Testis (tissue), 3 donors: ENCODE data around the gene PIBF1. TPM values are rescaled to one million over a fixed set of nuclear protein-coding genes. Genes with fewer than 3 reads are reported as not detected.

Experiments
- DNase-seq: peaks from one replicate; pipeline ENCODE4 v3.0.0-alpha.2; 2019
- H3K27ac ChIP-seq, 2 donors: fragments of 200-600 bp; sonication (generic); one replicate each; pipeline ENCODE4 v1.5.1; 2019
- H3K27me3 ChIP-seq: fragments of 200-600 bp; sonication (generic); one replicate; pipeline ENCODE4 v1.5.1; 2019
- H3K36me3 ChIP-seq: fragments of 200-600 bp; sonication (generic); one replicate; pipeline ENCODE4 v1.5.1; 2017; ENCODE audit warnings: low read depth; ENCODE audit errors: missing control alignments
- H3K4me1 ChIP-seq: fragments of 200-600 bp; sonication (generic); one replicate; pipeline ENCODE4 v1.5.1; 2019
- H3K4me3 ChIP-seq, 2 donors: fragments of 200-600 bp; sonication (generic); one replicate each; pipeline ENCODE4 v1.5.1; 2017 to 2019
- H3K9me3 ChIP-seq: fragments of 200-600 bp; sonication (generic); one replicate; pipeline ENCODE4 v1.5.1; 2017
- CTCF ChIP-seq, 3 experiments: fragments of 450-650 bp in 2 of 3; fragments of 200-600 bp in 1 of 3; sonication (generic) in 1 of 3; IDR thresholded peaks; one replicate each; pipeline ENCODE4 v1.5.1; 2016 to 2019; ENCODE audit warnings: antibody characterized with exemption in 3 of 3, mild to moderate bottlenecking in 2 of 3, moderate library complexity in 1 of 3
- POLR2A ChIP-seq: fragments of 450-650 bp; IDR thresholded peaks from one replicate; pipeline ENCODE4 v1.6.1; 2017; ENCODE audit warnings: antibody characterized with exemption, mild to moderate bottlenecking, moderate library complexity
- WGBS, 2 donors: methylation state at CpG; one replicate each; pipeline ENCODE4 v1.1.5; 2018; 5-methylcytosine and 5-hydroxymethylcytosine counted together
- intact Hi-C: fragments of 100-400 bp; cut with DNase I; formaldehyde crosslinking; loops from one replicate; pipeline ENCODE4 v1.15.1; 2023; ENCODE audit warnings: low total_unique reads
- polyA plus RNA-seq: library from polyadenylated mRNA; stranded (reverse); fragments of 350-450 nt; fragmentation: Illumina TruSeq; extraction: RNeasy Lipid Tissue Mini Kit (QIAGEN cat#74804); gene quantifications from one replicate; pipeline ENCODE4 v1.2.3, GENCODE V29; 2014; ENCODE audit warnings: low read depth, low replicate concordance; ENCODE audit not compliant: insufficient read depth
- total RNA-seq, 2 donors: library from RNA; depleted of rRNA; stranded (reverse); fragments of >200 nt; gene quantifications; one replicate each; pipeline ENCODE4 v1.2.3, GENCODE V29; 2016

PIBF1 gene
- total and polyA plus RNA-seq, 3 donors from 2014 or later: 22.5 to 37.2 (median 24.6) TPM

- no peak overlapping the region for H3K4me3 ChIP-seq
- no peak for TF ChIP-seq POLR2A
- no peak for TF ChIP-seq CTCF (IDR thresholded peaks at IDR 0.05)
- no peak for DNase-seq
- H3K36me3 ChIP-seq: no peaks in the 10 kb centered on the region
- no peaks in the 10 kb centered on the region for H3K4me1 ChIP-seq
- no peaks in the 10 kb centered on the region for H3K9me3 ChIP-seq
- intact Hi-C loops: no loop called here
- 97% methylated on average over 1 of the region's 1 CpG for WGBS, 2 donors
- no peaks in the 10 kb centered on the region for H3K27me3 ChIP-seq
- H3K27ac ChIP-seq: no peak overlapping the region
Measured at GRCh38 chr13:72986197-72986596, 204.3 kb downstream of the PIBF1 start.

- intact Hi-C loops: no loop called here
- H3K27me3 ChIP-seq: no peaks in the 10 kb centered on the region
- H3K36me3 ChIP-seq: no peaks in the 10 kb centered on the region
- H3K27ac ChIP-seq: no peak overlapping the region
- H3K4me1 ChIP-seq: no peaks in the 10 kb centered on the region
- TF ChIP-seq POLR2A: no peak
- TF ChIP-seq CTCF (IDR thresholded peaks at IDR 0.05): no peak
- DNase-seq: no peak
- 75 to 94% methylated on average over 3 of the region's 3 CpGs for WGBS, 2 donors
- no peaks in the 10 kb centered on the region for H3K9me3 ChIP-seq
- H3K4me3 ChIP-seq: no peak overlapping the region
Measured at GRCh38 chr13:72990953-72991352, 209.0 kb downstream of the PIBF1 start.

GRCh38 chr13:72998012-72998411 lies 216.1 kb downstream of the PIBF1 start:
- no peak for DNase-seq
- no peak overlapping the region for H3K4me3 ChIP-seq
- no peaks in the 10 kb centered on the region for H3K4me1 ChIP-seq
- no peak for TF ChIP-seq POLR2A
- TF ChIP-seq CTCF (IDR thresholded peaks at IDR 0.05): no peak
- intact Hi-C loops: no loop called here
- WGBS, 2 donors: 95 to 96% methylated on average over 4 of the region's 4 CpGs
- H3K27me3 ChIP-seq: no peaks in the 10 kb centered on the region
- H3K9me3 ChIP-seq: no peaks in the 10 kb centered on the region
- no peak overlapping the region for H3K27ac ChIP-seq
- H3K36me3 ChIP-seq: no peaks in the 10 kb centered on the region

- no peak for DNase-seq
- intact Hi-C loops: no loop called here
Measured at GRCh38 chr13:73000027-73000674, 218.2 kb downstream of the PIBF1 start.

More at GRCh38 chr13:73000027-73000674, 218.2 kb downstream of the PIBF1 start:
- WGBS, 2 donors: 90 to 94% methylated on average over 4 of the region's 4 CpGs
- H3K4me3 ChIP-seq: no peak overlapping the region
- H3K4me1 ChIP-seq: no peaks in the 10 kb centered on the region
- H3K27ac ChIP-seq: no peak overlapping the region
- no peaks in the 10 kb centered on the region for H3K27me3 ChIP-seq
- H3K36me3 ChIP-seq: no peaks in the 10 kb centered on the region
- H3K9me3 ChIP-seq: no peaks in the 10 kb centered on the region
- TF ChIP-seq POLR2A (no peak), CTCF (IDR thresholded peaks at IDR 0.05) (no peak)
